ENCODE measurements around the gene TICAM1. TPM values are rescaled to one million over a fixed set of nuclear protein-coding genes. Genes with fewer than 3 reads are reported as not detected.

The TICAM1 gene
- total and polyA plus RNA-seq, 2 of the 13 experiments (the other 11 are each of a cell fraction or from before 2014, with no cell fraction given), result 0.33 to 0.95 TPM

GRCh38 chr19:4814625-4815425 is 16.7 kb downstream of the TICAM1 start (continued):
- TF ChIP-seq NFAT5 (CRISPR knock-in tag; IDR thresholded peaks at IDR 0.05), result no peak
- no peak for TF ChIP-seq REPIN1 (CRISPR knock-in tag; IDR thresholded peaks at IDR 0.05; ENCODE audit: borderline replicate concordance, low read depth)
- no peak for TF ChIP-seq TGIF2 (CRISPR knock-in tag; IDR thresholded peaks at IDR 0.05)
- TF ChIP-seq ASH2L (IDR thresholded peaks at IDR 0.05; ENCODE audit: insufficient read length, low read depth, low read length), result no peak

All from HepG2 (cell line).